Measurements from ENCODE around the gene JAG2.

JAG2 gene

DNA sequence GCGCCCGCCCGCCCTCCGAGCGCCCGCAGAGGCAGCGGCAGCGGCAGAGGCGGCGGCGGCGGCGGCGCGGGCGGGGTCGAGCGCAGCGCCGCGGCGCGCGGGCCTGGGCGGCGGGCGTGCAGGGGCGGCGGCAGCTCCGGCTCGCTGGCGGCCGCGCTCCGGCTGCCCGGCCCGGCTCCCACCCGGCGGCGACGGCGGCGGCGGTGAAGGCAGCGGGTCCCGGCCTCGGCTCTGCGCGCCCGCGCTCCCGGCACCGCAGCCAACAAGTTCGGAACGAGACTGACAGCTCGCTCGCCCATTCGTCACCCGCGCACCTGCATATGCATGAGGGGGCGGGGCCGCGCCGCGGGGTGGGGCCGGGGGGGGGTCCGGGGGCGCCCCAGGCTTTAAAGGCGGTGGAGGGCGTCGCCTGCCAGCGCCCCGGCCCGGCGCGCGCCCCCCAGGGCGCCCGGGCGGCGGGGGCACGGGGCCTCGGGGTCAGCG, at the start of gene JAG2:
JAG2 (minus strand) TSS at position 281 of the 483 bp plus-strand sequence. CDS start 356 bp downstream, outside the sequence.
- DNase-seq (ENCODE audit: low spot score) = peak; percentile 82

DNA sequence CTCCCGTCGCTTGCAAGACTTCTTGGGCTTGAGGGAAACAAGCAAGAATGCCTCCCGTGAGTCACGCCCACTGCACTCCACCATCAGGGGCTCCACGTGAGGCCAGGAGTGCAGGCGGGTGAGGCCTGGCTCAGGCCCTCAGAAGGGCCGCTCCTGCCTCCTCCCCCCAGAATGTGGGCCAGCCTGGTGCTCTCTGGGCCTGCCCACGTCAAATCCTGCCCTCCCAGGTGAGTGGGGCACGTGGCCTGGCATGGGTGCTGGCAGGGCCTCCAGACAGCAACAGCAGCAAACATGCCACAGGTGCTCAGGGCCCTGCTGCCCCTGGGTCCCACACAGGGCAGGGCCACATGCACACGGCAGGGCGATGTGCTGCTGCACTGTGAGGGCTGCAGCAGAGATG, 49.2 kb upstream of the JAG2 start:
- DNase-seq (ENCODE audit: low spot score) = no peak

DNA sequence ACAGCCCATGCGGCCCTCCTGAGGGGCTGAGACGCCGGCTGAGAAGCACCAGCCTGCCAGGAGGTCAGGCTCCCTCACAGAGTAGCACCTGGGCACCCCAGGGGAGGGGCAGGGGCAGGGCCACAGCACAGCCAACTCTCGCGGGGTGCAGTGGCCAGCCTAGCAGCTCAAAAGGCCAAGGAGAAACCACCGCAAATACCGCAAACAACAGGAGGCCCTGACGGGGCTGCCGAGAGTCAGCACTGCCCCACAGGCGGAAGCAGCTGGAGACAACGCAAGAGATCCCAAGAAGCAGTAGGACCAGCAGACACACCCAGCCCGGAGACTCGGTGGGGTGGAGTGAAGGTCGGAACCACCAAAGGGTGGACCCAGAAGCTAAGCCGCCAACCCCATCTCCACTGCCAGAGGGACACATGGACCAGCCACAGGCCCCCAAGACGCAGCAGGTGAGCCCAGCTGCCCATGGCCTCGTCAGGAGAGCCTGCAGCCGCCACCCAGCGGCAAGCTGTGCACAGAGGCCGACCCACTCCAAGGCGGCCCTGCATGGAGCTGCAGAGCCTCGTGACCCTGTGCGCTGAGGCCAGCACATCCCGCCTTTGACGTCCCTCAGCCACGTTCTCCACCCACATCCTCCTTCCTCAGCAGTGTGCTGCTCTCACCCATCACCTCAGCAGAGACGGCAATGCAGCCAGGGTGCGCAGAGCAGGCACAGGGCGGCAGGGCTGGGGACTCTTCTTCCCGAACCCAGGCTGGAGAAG, 48.1 kb upstream of the JAG2 start:
- DNase-seq (ENCODE audit: low spot score) = no peak

DNA sequence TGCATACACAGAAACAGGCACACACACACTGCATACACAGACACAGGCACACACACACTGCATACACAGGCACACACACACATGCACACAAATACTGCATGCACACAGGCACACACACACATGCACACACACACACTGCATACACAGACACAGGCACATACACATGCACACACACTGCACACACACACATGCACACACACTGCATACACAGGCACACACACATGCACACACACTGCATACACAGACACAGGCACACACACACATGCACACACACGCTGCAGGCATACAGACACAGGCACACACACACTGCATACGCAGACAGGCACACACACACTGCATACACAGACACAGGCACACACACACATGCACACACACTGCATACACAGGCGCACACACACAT, 47.0 kb upstream of the JAG2 start:
- no peak for DNase-seq (ENCODE audit: low spot score)

DNA sequence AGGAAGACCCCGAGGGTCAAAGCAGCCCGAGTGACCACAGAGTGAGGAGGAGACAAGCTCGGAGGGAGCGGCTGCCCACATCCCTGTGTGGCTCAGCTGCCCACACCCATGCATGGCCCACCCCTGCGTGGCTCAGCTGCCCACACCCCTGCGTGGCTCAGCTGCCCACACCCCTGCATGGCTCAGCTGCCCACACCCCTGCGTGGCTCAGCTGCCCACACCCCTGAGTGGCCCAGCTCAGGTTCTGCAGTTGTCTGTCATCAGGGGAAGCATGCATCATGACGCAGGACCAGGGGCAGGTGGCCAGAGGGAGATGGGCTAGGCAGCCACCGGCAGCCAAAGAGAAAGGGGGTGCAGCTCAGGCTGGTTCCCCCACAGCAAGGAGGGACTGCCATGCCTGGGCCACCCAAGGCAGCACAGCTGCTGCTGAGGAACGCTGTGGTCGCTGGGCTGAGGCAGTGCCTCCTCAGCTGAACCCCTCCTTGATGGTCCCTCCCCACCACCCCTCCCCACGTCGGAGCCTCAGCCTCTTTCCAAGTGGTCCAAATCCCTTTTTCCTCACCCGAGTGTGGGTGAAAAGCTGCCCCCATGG, 45.8 kb upstream of the JAG2 start:
- no peak for DNase-seq (ENCODE audit: low spot score)

DNA sequence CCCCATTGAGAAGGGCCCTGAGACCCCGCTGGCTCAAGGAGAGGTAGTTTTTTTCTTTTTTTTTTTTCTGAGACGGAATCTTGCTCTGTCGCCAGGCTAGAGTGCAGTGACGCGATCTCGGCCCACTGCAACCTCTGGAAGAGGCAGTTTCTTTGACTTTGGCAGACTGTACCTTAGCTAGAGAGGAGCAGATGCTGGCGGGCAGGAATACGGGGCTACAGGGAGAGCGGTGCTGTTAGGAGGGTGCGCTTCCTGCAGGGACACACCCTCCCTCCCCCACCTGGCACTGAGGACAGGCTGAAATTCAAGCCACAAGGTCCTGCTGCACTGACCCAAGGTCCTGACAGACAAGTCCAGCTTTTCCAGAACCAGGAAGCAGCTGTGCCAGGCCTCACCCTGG, 44.8 kb upstream of the JAG2 start:
- DNase-seq (ENCODE audit: low spot score) = no peak

DNA sequence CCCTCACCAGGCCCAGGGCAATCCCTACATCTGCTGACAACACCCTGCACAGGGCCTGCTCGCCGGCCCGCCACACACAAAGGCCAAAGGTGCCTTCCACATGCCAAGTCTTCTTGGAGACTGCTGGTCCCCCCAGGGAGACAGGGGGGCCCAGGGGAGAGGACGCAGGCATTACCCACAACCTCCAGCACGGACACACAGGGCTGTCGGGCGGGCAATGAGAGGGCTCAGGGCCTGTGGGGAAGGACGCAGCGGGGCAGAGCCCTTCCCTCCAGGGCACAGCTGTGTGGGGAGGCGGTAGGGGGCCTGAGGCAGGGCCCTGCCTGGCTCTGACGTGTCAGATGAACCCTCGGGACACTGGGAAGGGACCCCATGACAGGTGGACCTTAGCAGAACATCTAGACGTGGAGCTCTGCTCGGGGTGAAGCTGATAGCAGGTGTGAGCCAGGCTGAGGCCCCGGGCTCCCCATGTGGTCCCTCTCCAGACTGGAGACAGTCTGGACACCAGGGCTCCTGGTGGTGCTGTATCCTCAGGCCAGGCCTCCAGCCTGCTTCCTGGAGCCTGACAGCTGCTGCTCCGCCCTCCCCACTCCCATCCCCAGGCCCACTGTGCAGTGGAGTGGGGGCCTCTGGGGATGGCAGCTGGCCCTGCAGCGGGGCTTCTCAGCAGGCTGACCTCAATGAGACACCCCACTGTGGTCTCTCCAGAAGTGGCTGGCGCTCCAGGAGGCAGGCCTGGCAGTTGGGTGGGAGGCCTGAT, 44.1 kb upstream of the JAG2 start:
- DNase-seq (ENCODE audit: low spot score) = no peak

DNA sequence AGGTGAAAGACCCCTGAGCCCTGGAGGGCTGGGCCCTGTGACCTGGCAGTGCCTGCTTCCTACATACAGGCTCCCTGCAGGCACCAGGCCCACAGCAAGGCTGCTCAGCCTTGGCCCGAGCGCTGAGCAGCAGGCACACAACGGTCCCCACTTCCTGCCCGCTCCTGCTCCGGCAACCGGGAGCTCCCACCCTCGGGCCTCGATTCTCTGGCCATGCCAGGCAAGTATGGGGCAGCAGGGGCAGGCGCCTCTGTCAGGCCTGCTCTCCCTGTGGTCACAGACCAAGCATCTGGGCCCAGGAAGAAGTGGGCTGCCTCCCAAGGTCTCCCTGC, 43.1 kb upstream of the JAG2 start:
- DNase-seq (ENCODE audit: low spot score) = no peak

DNA sequence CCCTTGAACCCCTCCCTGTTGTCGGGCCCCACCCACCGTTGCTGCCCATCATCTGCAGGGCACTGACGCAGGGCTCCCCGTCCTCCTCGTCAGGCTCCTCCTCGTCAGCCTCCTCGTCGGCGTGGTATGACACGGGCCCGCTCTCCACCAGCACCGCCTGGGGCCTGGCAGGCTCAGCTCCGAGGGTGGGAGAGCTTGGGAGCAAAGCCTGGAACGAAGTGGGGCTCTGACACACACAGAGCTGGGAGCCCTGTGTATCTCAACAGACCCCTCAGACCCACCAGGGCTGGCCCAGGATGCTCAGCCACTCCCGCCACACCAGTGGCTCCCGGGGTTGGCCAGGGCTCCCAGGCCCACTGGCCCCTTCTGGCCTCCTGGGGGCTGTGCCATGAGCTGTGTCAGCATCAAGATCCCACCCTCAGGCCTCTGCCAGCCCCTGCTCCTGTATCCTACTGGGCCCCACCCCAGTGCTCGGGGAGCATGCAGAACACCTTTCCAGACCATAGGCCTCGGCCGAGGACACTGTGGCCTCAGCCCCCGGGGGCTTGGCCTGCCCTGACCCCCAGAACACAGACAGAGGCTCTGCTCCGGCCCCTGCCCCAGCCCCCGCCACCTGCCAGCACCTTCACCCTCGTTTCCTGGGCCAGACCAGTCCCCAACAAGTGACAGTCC, 42.6 kb upstream of the JAG2 start:
- no peak for DNase-seq (ENCODE audit: low spot score)

DNA sequence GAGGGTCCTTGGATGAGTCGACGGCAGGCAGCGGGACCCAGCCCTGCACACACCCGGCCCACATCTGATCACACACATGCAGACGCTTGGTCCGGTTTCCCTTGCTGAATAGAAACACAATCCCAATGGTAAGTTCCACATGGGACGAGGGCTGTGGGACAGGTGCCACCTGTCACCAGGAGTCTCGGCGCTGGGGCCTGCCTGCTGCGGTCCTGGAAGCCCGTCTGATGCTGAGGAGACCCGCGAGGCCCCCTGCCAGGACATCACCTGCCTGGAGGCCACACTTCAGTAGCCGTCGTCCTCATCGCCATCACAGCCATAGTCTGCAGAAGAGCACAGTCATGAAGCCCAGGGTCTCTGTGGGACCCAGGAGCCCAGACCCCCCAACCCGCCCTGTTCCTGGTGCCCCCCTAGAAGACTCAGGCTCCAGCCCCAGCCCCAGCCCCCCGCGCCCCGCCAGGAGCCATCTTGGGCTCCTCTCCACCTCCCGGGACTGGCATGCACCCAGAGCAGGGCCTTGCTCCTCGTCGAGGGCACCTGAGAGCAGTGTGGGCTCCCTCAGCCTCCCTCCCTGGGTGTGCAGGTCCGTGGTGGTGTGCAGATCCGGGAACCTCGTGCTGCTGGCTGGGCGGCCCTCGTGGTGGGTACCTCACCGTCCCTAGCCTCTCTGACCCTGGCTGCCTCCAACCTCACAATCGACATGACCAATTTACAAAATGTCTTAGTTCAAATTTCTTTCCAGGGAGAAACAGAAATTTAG, 41.9 kb upstream of the JAG2 start:
- DNase-seq (ENCODE audit: low spot score) = no peak

DNA sequence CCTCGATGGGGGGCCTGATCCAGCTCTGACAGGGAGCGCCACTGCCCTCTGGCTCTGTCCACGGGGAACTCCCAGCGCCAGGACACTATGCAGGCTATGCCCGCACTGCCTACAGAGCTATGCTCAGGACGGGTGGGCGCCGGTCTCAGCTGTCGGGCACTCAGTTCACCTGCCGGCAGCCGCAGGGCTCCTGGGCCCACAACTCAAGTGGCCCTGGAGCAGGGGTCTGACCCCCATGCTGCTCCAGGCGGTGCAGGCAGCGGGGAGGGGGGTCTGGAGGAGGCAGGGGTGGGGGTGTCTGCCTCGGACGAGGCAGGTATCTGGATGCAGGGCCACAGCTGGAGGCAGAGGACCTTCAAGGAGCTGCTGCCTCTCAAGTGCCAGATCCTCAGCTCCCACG, 41.1 kb upstream of the JAG2 start:
- no peak for DNase-seq (ENCODE audit: low spot score)

DNA sequence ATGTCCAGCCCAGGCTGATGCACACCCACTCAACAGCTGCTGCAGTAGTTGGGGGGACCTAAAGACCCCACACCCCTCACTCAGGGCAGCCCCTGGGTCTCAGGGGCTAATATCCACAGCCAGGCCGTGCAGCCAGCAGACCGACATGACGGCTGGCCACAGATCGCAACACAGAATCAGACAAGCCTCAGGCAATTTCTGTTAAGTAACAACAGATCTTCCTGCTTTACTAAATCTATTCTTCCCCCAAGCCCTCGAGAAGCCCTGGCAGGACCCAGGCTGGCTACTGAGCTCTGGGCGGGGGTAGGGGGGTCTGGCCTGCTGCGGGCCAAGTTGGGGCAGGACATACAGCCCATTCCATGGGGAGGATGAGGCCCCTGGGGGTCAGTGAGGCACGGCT, 40.5 kb upstream of the JAG2 start:
- DNase-seq (ENCODE audit: low spot score) = no peak

DNA sequence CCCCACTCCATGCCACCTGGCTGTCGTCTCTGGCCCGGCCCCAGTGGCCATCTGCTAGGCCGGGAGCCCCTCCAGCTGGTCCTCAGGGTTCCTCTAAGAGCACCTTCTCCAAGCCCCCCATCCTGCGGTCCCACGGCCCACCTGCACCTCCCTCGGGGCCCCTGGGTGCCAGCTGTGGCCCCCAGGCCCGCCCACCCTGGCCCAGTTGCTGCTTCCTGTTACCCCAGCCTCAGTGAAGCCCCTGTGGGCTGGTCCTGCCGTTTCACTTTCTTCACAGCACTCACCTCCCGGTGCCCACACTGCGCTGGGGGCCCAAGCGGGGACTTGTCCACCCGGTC, 40.1 kb upstream of the JAG2 start:
- DNase-seq (ENCODE audit: low spot score) = no peak

DNA sequence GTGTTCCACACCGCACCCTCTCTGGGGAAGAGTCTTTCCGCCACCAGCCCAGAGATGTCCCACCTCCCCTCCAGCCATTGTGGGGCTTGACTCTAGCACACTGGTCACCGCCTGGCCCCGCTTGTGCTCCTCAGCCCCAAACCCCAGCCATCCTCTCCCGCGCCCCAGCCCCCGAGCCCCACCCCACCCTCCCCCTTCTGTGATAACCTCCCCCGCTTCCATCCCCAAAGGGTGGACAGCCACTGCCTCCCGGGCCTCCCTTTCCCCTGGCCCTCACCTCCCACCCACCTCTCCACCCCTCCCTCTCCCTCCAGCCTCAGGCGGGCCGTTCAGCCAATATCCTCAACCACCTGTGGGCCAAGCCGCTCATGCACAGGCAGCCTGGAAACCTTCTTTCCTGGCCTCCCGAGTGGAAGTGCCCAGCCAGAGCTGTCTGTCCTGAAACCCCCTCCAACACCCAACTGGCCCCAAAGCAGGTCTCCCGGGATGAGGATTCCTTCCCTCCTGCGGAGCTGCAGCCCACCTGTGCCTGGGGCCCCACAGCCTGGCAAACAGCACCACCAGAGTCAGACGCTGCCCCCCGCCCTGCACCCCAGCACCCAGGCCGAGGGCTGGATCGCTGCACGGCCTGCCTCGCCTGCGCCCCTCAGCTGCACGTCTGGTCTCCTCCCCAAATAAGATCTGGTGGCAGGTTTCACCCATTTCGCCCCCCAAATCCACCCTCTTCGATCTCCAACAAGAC, 39.6 kb upstream of the JAG2 start:
- DNase-seq (ENCODE audit: low spot score) = no peak

DNA sequence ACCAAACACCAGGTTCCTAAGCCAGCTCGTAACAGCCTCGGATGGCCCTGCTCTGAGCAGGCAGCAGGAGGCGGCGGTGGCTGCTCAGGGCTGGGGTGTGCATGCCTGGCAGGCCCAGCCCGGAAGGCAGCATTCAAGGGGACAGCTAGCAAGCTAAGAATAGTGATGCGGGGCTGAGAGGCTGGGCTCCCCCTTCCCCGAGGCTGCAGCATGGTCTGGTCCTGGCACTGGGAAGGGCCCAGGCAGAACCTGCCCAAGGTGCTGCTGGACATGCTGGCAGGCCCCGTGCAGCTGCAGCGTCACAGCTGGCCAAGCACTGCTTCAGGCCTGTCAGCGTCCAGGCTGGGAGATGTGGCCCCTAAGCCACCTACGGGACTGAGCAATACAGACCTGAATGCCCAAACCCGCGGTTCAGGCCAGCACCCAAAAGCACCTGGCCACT, 38.9 kb upstream of the JAG2 start:
- DNase-seq (ENCODE audit: low spot score) = peak; percentile 60

DNA sequence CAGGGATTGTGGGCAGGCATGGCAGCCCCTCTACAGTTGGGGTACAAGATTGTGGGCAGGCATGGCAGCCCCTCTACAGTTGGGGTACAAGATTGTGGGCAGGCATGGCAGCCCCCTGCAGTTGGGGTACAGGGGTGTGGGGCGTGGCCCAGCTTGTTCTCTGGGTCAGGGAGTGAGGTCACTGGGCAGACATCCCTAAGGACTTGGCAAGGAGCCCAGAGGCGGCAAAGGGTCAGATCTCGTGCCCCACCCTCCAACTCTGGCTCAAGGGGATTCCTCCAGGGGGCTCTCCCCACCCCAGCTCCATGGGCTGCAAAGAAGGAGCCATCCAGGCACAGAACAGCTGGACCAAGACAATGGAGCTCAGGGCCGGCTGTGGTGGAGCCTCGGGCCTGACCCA, 38.3 kb upstream of the JAG2 start:
- no peak for DNase-seq (ENCODE audit: low spot score)

DNA sequence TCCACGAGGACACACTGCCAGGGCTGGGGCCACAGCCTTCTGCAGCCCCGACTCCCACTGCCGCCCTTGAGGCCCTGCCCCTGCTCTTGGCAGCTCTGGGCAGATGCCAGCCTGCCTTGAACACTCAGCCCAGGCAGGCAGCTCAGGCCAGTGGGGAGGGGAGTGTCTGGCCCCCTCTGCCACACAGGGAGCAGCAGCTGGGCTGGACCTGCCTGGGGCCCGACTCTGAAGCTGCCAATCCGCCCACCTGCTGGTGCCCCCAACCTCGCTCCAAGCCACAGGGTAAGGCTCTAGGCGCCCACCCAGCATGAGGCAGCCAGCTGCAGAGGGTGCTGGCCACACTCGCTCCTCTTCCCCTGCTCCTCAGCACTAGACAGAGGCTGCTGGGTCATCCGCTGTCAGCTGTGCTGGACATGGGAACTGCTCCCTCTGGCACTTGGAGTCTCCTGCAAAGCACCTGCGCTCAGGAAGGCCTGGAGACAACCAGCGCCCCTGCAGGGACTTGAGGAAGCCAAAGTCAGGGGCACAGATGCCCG, 37.2 kb upstream of the JAG2 start:
- no peak for DNase-seq (ENCODE audit: low spot score)

DNA sequence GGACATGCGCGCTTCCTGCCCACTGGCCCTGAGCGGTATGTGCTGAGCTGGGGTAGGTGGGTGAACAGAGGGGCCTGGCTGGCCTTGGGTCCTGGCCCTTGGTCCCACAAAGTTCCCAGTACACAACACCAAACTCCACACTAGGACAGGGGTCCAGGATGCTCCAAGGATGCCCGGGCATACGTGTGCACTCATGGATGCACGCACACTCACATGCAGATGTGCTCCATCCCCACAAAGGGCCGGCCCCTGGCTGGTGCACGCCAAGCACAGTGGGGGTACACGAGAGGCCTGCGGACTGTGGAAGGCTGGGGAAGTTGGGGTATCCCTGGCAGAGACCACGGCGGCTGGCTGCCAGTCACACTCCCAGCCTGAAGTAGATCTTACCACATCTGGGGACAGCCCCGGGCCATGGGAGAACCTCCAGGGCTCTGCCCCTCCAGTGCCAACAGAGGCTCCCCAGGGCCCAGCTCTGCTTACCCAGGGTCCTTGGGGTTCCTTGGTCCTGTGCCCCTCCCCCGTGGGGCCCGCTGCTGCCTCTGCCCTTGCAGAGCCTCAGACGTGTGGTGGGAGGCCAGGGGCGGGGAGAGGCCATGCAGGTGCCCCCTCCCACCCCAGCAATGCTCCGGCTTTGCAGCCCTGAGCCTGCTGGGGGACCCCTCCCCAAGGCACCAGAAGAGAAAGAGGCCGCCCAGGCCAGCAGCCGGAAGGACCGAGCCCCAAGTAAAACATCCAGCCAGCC, 36.5 kb upstream of the JAG2 start:
- no peak for DNase-seq (ENCODE audit: low spot score)

DNA sequence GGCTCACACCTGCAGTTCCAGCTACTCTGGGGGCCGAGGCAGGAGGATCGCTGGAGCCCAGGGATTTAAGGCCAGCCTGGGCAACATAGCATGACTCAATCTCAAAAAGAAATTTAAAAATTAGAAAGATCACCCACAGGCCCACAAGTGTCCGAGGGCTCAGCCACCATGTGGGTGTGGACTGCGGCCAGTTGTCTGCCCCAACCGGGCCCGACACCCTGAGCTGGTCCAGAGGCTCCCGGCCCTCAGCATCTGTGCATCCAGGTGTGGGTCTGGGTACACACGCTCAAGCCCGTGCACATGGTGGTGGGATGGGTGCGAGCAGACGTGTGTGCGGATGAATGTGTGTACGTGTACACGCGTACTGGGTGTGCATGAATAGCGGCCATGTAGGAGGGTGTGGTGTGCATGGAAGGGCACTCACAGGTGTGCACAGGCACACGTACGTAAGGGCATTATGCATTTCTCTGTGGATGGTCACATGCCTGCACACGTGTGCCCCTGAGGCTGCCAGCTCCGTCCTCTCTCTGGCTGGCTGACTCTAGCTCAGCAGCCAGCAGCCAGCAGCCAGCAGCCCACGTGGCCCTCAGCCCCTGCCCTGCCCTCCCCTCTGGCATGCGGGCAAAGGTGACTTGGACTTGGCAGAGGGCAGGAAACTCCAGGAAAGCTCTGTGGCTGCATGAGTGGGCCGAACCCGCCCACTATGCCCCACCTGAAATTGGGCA, 35.8 kb upstream of the JAG2 start:
- no peak for DNase-seq (ENCODE audit: low spot score)

DNA sequence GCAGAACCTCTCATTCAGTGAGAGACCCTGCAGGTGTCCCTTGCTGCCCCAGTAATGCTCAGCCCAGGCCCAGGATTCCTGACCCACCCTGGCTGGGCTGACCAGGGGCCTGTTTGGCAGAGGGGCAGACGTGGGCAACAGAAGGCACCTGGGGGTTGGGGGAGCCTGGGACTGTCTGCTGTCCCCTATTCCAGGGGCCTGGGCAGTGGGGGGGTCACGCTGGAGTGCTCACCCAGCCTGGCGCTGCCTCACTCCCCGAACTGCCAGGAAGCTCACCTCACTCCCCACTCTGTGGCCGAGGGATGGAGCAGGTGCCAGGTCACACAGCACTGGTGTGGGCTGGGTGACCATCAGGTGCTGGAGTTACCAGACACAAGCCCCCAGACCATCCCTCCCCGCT, 35.1 kb upstream of the JAG2 start:
- DNase-seq (ENCODE audit: low spot score) = no peak
